ENCODE data around the gene ABCF1. TPM values are rescaled to one million over a fixed set of nuclear protein-coding genes. Genes with fewer than 3 reads are reported as not detected.
A peak's percentile ranks its signal among the peaks of the same experiment; 100 is the strongest.

Gene ABCF1
- total RNA-seq, 1 donor from 2014 or later, result 93.7 TPM

DNA sequence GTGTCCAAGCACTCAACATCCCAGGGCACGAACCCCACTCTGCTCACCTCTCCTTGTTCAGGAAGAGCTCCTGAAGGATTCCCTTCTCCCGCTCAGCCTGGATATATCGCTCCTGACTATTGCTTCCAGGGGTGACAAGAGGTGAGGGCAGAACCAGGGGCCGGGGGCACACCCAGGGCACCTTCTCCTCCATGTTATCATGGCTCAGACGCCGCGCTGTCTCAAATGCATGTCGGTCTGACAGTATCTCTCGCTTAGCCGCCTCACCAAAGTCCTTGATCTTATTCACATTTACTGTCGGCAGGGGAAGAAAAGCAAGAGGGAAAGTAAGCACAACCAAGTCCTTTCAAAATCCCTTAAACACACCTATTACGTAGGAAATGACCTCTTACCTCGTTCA lies 32.7 kb downstream of the ABCF1 start:
- Mint-ChIP-seq H3K9me3 (no peaks in the 10 kb centered on the region), H3K27ac (ENCODE audit: unreplicated experiment) (no peak overlapping the region), H3K4me3 (peak overlapping the region; percentile 50), H3K27me3 (ENCODE audit: low read depth) (peaks cover 6% of the 10 kb centered on the region), H3K36me3 (ENCODE audit: low read depth) (peaks cover 52% of the 10 kb centered on the region), H3K4me1 (peaks cover 5% of the 10 kb centered on the region)
- no peak for DNase-seq (ENCODE audit: low read depth, low spot score)
- TF ChIP-seq, protein P1, sequence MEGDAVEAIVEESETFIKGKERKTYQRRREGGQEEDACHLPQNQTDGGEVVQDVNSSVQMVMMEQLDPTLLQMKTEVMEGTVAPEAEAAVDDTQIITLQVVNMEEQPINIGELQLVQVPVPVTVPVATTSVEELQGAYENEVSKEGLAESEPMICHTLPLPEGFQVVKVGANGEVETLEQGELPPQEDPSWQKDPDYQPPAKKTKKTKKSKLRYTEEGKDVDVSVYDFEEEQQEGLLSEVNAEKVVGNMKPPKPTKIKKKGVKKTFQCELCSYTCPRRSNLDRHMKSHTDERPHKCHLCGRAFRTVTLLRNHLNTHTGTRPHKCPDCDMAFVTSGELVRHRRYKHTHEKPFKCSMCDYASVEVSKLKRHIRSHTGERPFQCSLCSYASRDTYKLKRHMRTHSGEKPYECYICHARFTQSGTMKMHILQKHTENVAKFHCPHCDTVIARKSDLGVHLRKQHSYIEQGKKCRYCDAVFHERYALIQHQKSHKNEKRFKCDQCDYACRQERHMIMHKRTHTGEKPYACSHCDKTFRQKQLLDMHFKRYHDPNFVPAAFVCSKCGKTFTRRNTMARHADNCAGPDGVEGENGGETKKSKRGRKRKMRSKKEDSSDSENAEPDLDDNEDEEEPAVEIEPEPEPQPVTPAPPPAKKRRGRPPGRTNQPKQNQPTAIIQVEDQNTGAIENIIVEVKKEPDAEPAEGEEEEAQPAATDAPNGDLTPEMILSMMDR (conservative IDR thresholded peaks at IDR 0.05), result no peak

DNA sequence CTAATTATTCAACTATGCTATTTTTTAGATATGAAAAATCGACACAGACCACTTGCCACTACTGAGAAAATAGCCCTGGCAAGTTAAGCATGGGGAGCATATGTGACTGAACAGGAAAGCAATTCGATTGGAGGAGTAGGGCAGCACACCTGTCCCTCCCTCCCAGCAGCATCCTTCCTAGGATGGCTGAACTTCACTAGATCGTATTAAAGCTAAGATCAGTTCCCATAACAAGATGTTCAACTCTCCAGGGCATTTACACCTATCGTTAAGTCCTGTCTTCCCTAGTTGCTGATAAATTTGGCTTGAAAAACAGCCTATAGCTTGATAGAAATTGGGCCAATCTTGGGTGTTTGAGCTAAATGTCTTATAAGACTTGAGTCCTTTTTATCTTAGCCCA lies 38.8 kb downstream of the ABCF1 start:
- no peaks in the 10 kb centered on the region for H3K9me3 Mint-ChIP-seq
- peaks cover 39% of the 10 kb centered on the region for H3K36me3 Mint-ChIP-seq (ENCODE audit: low read depth)
- H3K27ac Mint-ChIP-seq (ENCODE audit: unreplicated experiment), result no peak overlapping the region

DNA sequence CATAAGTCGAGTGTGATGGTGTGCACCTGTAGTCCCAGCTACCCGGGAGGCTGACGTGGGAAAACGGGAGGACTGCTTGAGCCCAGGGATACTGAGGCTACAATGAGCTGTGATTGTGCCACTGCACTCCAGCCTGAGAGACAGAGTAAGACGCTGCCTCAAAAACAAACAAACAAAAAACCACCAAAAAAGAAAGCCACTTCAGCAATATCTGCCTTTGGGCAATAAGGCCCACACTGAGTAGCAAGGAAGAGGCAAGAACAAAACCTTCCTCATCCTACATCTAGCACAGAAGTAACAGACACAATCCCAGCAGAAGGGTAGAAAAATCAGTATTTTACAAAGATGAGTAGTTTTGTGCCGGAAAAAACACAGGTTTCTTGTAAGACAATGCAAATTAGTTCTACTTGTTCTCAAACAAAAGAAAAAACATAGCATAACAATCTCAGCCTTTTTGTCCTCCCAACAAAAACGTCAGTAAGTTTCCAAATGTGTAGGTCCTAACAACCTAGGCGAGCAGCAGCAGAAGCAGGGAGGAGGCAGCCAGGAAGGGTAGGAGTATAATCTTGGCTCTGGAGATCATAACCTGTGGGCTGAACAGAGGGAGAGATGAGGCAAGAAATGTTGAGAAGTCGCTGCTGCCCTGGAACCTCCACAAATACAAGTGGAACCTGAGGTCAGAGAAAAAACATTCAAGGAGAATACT lies 40.1 kb downstream of the ABCF1 start:
- H3K27ac Mint-ChIP-seq (ENCODE audit: unreplicated experiment), result no peak overlapping the region
- peaks cover 60% of the 10 kb centered on the region for H3K4me1 Mint-ChIP-seq
- H3K4me3 Mint-ChIP-seq, result peak overlapping the region; percentile 32
- TF ChIP-seq, protein P1 (conservative IDR thresholded peaks at IDR 0.05), result no peak
- H3K9me3 Mint-ChIP-seq, result no peaks in the 10 kb centered on the region
- no peak for DNase-seq (ENCODE audit: low read depth, low spot score)
- peaks cover 24% of the 10 kb centered on the region for H3K27me3 Mint-ChIP-seq (ENCODE audit: low read depth)
- peaks cover 43% of the 10 kb centered on the region for H3K36me3 Mint-ChIP-seq (ENCODE audit: low read depth)

More for the DNA sequence above, 38.8 kb downstream of the ABCF1 start:
- TF ChIP-seq, protein P1 (conservative IDR thresholded peaks at IDR 0.05), result no peak
- H3K27me3 Mint-ChIP-seq (ENCODE audit: low read depth), result peaks cover 13% of the 10 kb centered on the region
- H3K4me1 Mint-ChIP-seq, result peaks cover 48% of the 10 kb centered on the region
- H3K4me3 Mint-ChIP-seq, result peak overlapping the region; percentile 29
- no peak for DNase-seq (ENCODE audit: low read depth, low spot score)

DNA sequence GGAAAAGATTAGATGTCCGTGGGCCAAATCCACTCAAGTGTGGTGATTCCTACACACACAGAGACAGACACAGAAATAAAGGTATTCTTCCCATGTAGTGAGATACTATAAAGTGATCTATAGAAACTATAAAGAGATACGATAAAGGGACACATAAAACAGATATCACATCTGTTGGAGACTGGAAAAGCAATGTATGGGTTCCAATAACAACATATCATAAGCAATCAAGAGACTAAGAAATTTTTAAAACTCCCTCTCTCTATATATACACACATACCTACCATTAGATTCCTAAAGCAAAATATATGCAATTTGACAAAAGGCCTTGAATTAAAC lies 40.6 kb downstream of the ABCF1 start:
- TF ChIP-seq, protein P1 (conservative IDR thresholded peaks at IDR 0.05), result no peak
- H3K36me3 Mint-ChIP-seq (ENCODE audit: low read depth), result peaks cover 43% of the 10 kb centered on the region
- H3K27me3 Mint-ChIP-seq (ENCODE audit: low read depth), result peaks cover 24% of the 10 kb centered on the region
- H3K4me3 Mint-ChIP-seq, result peak overlapping the region; percentile 32
- peaks cover 60% of the 10 kb centered on the region for H3K4me1 Mint-ChIP-seq
- DNase-seq (ENCODE audit: low read depth, low spot score), result no peak
- H3K27ac Mint-ChIP-seq (ENCODE audit: unreplicated experiment), result no peak overlapping the region
- H3K9me3 Mint-ChIP-seq, result no peaks in the 10 kb centered on the region

DNA sequence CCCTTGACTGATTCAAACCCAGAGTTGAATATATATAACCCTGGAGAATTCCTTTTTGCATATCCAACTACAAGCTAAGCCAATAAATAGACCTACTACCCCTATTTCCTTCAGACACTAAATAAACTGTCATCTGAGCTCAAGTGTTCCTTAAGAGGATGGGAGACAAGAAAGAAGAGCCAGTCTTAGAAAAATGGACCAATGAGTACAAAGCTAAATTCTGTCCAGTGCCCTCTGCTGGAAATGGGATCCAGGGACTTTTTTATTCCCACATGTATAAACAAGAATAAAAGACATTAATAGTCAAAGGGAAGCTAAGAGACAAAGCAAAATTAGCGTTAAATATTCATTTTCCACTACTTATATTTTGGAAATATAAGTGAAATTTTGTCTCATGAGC lies 41.0 kb downstream of the ABCF1 start:
- Mint-ChIP-seq H3K36me3 (ENCODE audit: low read depth) (peaks cover 47% of the 10 kb centered on the region), H3K27ac (ENCODE audit: unreplicated experiment) (no peak overlapping the region), H3K4me3 (peak overlapping the region; percentile 32), H3K9me3 (peaks cover 2% of the 10 kb centered on the region), H3K4me1 (peaks cover 64% of the 10 kb centered on the region), H3K27me3 (ENCODE audit: low read depth) (peaks cover 28% of the 10 kb centered on the region)
- TF ChIP-seq, protein P1 (conservative IDR thresholded peaks at IDR 0.05), result peak; percentile 48
- no peak for DNase-seq (ENCODE audit: low read depth, low spot score)

Data from neural crest cell (in vitro differentiated cells).